ENCODE results near the gene GABRP.
"Not testable (repeated sequence)": the region's sequence is repeated elsewhere in the genome, so short reads cannot be mapped to it uniquely, and the experiment has no call there.

The GABRP gene

GRCh38 chr5:170757182-170757601, 26.3 kb upstream of the GABRP start:
- H3K27ac ChIP-seq (ENCODE audit: low read length) = no peak overlapping the region
- H3K9ac ChIP-seq (ENCODE audit: low read length) = no peak overlapping the region
- H3K27me3 ChIP-seq (ENCODE audit: control insufficient read depth, insufficient read depth, low read length) = no peaks in the 10 kb centered on the region
- H3K36me3 ChIP-seq (ENCODE audit: control insufficient read depth, low read depth, low read length) = no peaks in the 10 kb centered on the region
- H3K4me1 ChIP-seq (ENCODE audit: control insufficient read depth, low read depth, low read length) = peaks cover 15% of the 10 kb centered on the region
- no peaks in the 10 kb centered on the region for H3K9me3 ChIP-seq (ENCODE audit: control insufficient read depth, low read depth, low read length)
- H3K4me3 ChIP-seq (ENCODE audit: low read length) = no peak overlapping the region

DNA sequence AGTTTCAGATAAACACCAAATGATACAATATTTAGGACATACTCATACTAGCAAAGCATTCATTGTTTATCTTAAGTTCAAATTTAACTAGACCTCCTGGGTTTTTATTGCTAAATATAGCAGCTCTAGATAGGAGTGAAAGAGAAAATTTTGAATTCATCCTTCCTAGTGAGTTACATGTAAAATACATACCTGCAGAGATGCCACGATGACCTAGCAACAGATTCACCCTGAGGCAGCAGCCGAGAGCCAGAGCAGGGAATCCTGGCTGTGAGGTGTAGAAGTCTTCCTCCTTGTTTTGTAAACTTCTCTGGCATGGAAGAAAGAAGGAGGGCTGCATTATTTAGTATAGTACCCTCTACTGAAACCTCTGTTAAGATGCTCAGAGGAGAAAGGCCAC, 25.9 kb upstream of the GABRP start:
- Histone ChIP-seq H3K9ac (ENCODE audit: low read length) (no peak overlapping the region), H3K27me3 (ENCODE audit: control insufficient read depth, insufficient read depth, low read length) (no peaks in the 10 kb centered on the region), H3K4me1 (ENCODE audit: control insufficient read depth, low read depth, low read length) (peaks cover 15% of the 10 kb centered on the region), H3K27ac (ENCODE audit: low read length) (no peak overlapping the region), H3K36me3 (ENCODE audit: control insufficient read depth, low read depth, low read length) (no peaks in the 10 kb centered on the region), H3K9me3 (ENCODE audit: control insufficient read depth, low read depth, low read length) (no peaks in the 10 kb centered on the region), H3K4me3 (ENCODE audit: low read length) (no peak overlapping the region)

DNA sequence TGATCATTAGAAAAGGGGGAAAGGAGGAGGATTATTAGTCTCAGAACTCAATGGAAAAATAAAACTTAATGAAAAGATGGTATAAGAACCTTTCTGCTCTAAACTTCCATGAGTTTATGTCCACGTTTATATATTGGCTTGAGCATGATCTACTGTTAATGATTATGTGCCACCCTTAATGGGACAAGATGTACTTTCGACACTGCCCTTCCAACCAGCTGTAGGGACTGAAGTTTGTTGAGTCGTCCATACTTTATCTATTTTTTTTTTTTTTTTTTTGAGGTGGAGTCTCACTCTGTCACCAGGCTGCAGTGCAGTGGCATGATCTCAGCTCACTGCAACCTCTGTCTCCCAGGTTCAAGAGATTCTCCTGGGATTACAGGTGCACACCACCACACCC, 25.0 kb upstream of the GABRP start:
- no peak overlapping the region for H3K9ac ChIP-seq (ENCODE audit: low read length)
- peaks cover 15% of the 10 kb centered on the region for H3K4me1 ChIP-seq (ENCODE audit: control insufficient read depth, low read depth, low read length)
- H3K4me3 ChIP-seq (ENCODE audit: low read length) = no peak overlapping the region
- H3K9me3 ChIP-seq (ENCODE audit: control insufficient read depth, low read depth, low read length) = no peaks in the 10 kb centered on the region
- no peaks in the 10 kb centered on the region for H3K27me3 ChIP-seq (ENCODE audit: control insufficient read depth, insufficient read depth, low read length)
- H3K36me3 ChIP-seq (ENCODE audit: control insufficient read depth, low read depth, low read length) = no peaks in the 10 kb centered on the region
- no peak overlapping the region for H3K27ac ChIP-seq (ENCODE audit: low read length)

- Histone ChIP-seq H3K9me3 (ENCODE audit: control insufficient read depth, low read depth, low read length) (no peaks in the 10 kb centered on the region), H3K4me1 (ENCODE audit: control insufficient read depth, low read depth, low read length) (peaks cover 15% of the 10 kb centered on the region), H3K4me3 (ENCODE audit: low read length) (no peak overlapping the region), H3K27me3 (ENCODE audit: control insufficient read depth, insufficient read depth, low read length) (no peaks in the 10 kb centered on the region), H3K36me3 (ENCODE audit: control insufficient read depth, low read depth, low read length) (no peaks in the 10 kb centered on the region), H3K27ac (ENCODE audit: low read length) (no peak overlapping the region), H3K9ac (ENCODE audit: low read length) (no peak overlapping the region)
These were observed 23.4 kb upstream of the GABRP start for GRCh38 chr5:170760113-170760512.

DNA sequence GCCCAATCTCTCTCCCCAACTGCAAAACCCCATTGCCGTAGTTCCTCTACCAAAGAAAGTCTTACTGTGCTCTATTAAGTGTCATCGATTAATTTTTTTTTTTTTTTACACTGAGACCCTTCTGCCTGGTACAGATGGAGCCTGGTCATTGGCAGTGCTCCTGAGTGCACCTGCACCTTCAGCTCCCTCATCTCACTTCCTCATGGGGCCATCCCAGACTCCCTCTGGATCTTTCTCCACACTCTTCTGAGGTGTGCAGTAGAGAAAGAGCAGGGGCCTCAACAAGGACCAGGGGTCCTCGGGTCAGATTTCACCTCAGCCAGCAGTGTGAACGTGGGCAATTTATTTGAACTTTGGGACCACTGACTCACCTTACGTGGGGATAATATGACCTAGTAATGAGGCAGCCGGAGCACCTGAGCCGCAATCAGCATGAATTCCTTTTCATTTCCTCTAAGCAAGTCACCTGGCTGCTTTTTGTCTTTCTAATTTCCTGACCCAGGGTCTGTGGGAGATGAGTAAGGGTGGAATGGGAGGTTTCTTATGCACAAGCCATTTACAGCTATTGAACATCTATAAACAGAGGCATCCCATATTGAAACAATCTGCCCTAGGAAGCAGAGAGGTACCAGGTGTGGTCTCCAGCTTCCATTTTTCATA, 22.3 kb upstream of the GABRP start:
- Histone ChIP-seq H3K36me3 (ENCODE audit: control insufficient read depth, low read depth, low read length) (no peaks in the 10 kb centered on the region), H3K27ac (ENCODE audit: low read length) (peak overlapping the region; percentile 97), H3K9me3 (ENCODE audit: control insufficient read depth, low read depth, low read length) (no peaks in the 10 kb centered on the region), H3K4me3 (ENCODE audit: low read length) (peak overlapping the region; percentile 19), H3K4me1 (ENCODE audit: control insufficient read depth, low read depth, low read length) (peaks cover 15% of the 10 kb centered on the region), H3K9ac (ENCODE audit: low read length) (peak overlapping the region; percentile 60), H3K27me3 (ENCODE audit: control insufficient read depth, insufficient read depth, low read length) (no peaks in the 10 kb centered on the region)

DNA sequence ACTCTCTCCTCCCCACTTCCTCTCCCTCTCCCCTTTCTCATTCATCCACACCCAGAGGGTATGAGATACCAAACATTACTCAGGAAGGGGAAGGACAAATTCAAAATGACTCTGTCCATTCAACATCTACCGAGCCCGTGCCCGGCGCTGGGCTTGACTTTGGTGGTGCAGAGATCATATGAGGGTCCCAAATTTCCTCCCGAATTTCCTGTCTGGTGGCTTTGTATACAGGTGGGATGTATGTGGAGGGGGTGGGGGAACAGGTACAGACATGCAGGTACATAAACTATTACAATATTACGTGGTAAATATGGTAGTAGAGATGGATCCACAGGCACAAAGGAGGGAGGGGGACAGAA, 21.8 kb upstream of the GABRP start:
- no peaks in the 10 kb centered on the region for H3K36me3 ChIP-seq (ENCODE audit: control insufficient read depth, low read depth, low read length)
- peak overlapping the region; percentile 97 for H3K27ac ChIP-seq (ENCODE audit: low read length)
- H3K9me3 ChIP-seq (ENCODE audit: control insufficient read depth, low read depth, low read length) = no peaks in the 10 kb centered on the region
- H3K4me1 ChIP-seq (ENCODE audit: control insufficient read depth, low read depth, low read length) = peaks cover 15% of the 10 kb centered on the region
- no peaks in the 10 kb centered on the region for H3K27me3 ChIP-seq (ENCODE audit: control insufficient read depth, insufficient read depth, low read length)
- H3K4me3 ChIP-seq (ENCODE audit: low read length) = peak overlapping the region; percentile 19
- H3K9ac ChIP-seq (ENCODE audit: low read length) = peak overlapping the region; percentile 60

- H3K9me3 ChIP-seq (ENCODE audit: control insufficient read depth, low read depth, low read length); H3K4me3 ChIP-seq (ENCODE audit: low read length); H3K9ac ChIP-seq (ENCODE audit: low read length); H3K27me3 ChIP-seq (ENCODE audit: control insufficient read depth, insufficient read depth, low read length); H3K27ac ChIP-seq (ENCODE audit: low read length); H3K36me3 ChIP-seq (ENCODE audit: control insufficient read depth, low read depth, low read length): not testable (repeated sequence)
- H3K4me1 ChIP-seq (ENCODE audit: control insufficient read depth, low read depth, low read length) = peaks cover 15% of the 10 kb centered on the region
These were observed 21.2 kb upstream of the GABRP start for GRCh38 chr5:170762298-170762697.

DNA sequence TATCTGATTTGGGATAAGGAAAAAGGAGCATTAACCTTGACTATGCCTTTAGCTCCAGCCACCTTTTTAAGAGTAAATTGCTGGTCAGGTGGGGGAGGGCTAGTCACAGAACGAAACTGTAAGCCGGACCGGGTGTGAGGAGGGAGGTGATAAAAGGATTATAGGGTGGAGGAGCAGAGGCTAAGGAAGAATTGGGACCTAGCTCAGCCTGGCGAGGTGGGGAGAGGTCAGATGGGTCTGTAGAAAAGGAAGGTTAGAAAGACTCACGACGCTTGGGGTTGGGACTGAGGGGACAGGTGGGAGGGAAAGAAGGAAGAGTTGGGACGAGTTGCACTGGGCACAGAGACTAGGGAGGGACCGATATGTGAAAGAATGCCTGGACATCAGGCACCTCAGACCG, 17.7 kb upstream of the GABRP start:
- H3K9me3 ChIP-seq (ENCODE audit: control insufficient read depth, low read depth, low read length); H3K4me3 ChIP-seq (ENCODE audit: low read length); H3K36me3 ChIP-seq (ENCODE audit: control insufficient read depth, low read depth, low read length); H3K27ac ChIP-seq (ENCODE audit: low read length); H3K27me3 ChIP-seq (ENCODE audit: control insufficient read depth, insufficient read depth, low read length); H3K9ac ChIP-seq (ENCODE audit: low read length): not testable (repeated sequence)
- H3K4me1 ChIP-seq (ENCODE audit: control insufficient read depth, low read depth, low read length) = peaks cover 27% of the 10 kb centered on the region

- H3K4me3 ChIP-seq (ENCODE audit: low read length) = no peak overlapping the region
- peaks cover 22% of the 10 kb centered on the region for H3K4me1 ChIP-seq (ENCODE audit: control insufficient read depth, low read depth, low read length)
- no peaks in the 10 kb centered on the region for H3K36me3 ChIP-seq (ENCODE audit: control insufficient read depth, low read depth, low read length)
- no peak overlapping the region for H3K9ac ChIP-seq (ENCODE audit: low read length)
- no peak overlapping the region for H3K27ac ChIP-seq (ENCODE audit: low read length)
- no peaks in the 10 kb centered on the region for H3K9me3 ChIP-seq (ENCODE audit: control insufficient read depth, low read depth, low read length)
- H3K27me3 ChIP-seq (ENCODE audit: control insufficient read depth, insufficient read depth, low read length) = no peaks in the 10 kb centered on the region
These were observed 14.3 kb upstream of the GABRP start for GRCh38 chr5:170769246-170769645.

DNA sequence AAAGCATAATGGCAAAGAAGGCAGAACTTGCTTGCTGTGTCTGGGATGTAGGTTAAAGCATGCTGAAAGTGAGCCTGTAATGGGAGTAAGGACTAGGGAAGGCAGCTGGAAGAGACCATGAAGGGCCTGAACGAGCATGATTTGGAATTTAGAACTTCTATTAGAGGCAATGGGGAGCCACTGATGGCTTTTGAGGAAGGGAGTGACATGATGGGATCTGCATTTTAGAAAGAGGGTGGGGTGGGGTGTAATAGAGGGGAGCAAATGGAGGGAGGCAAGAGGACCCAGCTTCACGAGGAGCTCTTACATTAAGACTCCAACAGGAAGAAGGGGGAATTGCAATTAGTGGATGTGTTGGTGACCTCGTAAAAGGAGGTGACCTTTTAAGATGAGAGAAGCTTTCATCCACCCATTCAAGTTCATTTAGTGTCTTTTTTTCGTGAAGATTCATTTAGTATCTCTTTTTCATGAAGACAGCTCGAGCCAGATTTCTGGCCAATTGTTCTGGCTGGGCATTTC, 13.6 kb upstream of the GABRP start:
- H3K36me3 ChIP-seq (ENCODE audit: control insufficient read depth, low read depth, low read length) = no peaks in the 10 kb centered on the region
- H3K9me3 ChIP-seq (ENCODE audit: control insufficient read depth, low read depth, low read length) = no peaks in the 10 kb centered on the region
- no peak overlapping the region for H3K4me3 ChIP-seq (ENCODE audit: low read length)
- H3K27ac ChIP-seq (ENCODE audit: low read length) = no peak overlapping the region
- no peaks in the 10 kb centered on the region for H3K27me3 ChIP-seq (ENCODE audit: control insufficient read depth, insufficient read depth, low read length)
- H3K4me1 ChIP-seq (ENCODE audit: control insufficient read depth, low read depth, low read length) = peaks cover 22% of the 10 kb centered on the region
- H3K9ac ChIP-seq (ENCODE audit: low read length) = no peak overlapping the region

DNA sequence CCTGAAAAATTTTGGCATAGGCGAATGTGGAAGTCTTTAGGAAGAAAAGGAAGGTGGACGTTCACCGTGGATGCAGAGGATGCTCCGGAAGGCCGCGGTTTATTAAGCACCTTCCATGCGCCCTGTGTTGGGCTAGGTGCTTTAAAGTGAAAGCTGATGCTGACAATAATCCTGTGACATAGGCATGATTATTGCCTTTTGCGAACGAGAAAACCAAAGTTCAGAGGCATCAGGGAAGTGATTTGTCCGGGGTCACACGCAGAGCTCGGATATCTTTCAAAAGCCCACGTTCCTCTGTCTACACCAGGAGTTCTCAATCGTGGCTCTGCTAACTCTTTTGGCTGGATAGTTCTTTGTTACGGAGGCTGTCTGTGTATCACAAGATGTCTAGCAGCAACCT, 12.0 kb upstream of the GABRP start:
- Histone ChIP-seq H3K4me1 (ENCODE audit: control insufficient read depth, low read depth, low read length) (peaks cover 22% of the 10 kb centered on the region), H3K4me3 (ENCODE audit: low read length) (no peak overlapping the region), H3K9ac (ENCODE audit: low read length) (no peak overlapping the region), H3K27me3 (ENCODE audit: control insufficient read depth, insufficient read depth, low read length) (no peaks in the 10 kb centered on the region), H3K27ac (ENCODE audit: low read length) (no peak overlapping the region), H3K36me3 (ENCODE audit: control insufficient read depth, low read depth, low read length) (no peaks in the 10 kb centered on the region), H3K9me3 (ENCODE audit: control insufficient read depth, low read depth, low read length) (no peaks in the 10 kb centered on the region)

All from iPS-18a (cell line).